Activated CD8-positive, alpha-beta memory T cell treated with anti-CD3 and anti-CD28 coated beads, Interleukin-2, amount 10 ng/mL, durations not matched to agents 7 days and 5 days (primary cell): ENCODE data around the gene KRABD2. TPM values are rescaled to one million over a fixed set of nuclear protein-coding genes. Genes with fewer than 3 reads are reported as not detected.

Experiments used
- ATAC-seq: fragments of 150-1000 bp; cut with Tn5 transposase; one replicate; pipeline ENCODE4 v1.10.0; 2021; ENCODE audit warnings: moderate library complexity
- CTCF ChIA-PET: fragments of 350-600 bp; sonication (Branson Sonifier 250); formaldehyde crosslinking; loops from one replicate; lab custom pipeline; 2021; ENCODE audit warnings: antibody characterized with exemption; lab: Charles Lee
- DNase-seq: peaks from one replicate; pipeline ENCODE4 v3.0.0-alpha.2; 2020
- H3K27ac Mint-ChIP-seq: one replicate; pipeline ENCODE4 v1.8.0; 2021; ENCODE audit warnings: mild to moderate bottlenecking, mixed read lengths
- H3K27me3 Mint-ChIP-seq: one replicate; pipeline ENCODE4 v1.8.0; 2021; ENCODE audit warnings: mixed read lengths
- H3K36me3 Mint-ChIP-seq: one replicate; pipeline ENCODE4 v1.8.0; 2021; ENCODE audit warnings: mild to moderate bottlenecking, mixed read lengths
- H3K4me1 Mint-ChIP-seq: one replicate; pipeline ENCODE4 v1.8.0; 2021; ENCODE audit warnings: mixed read lengths
- H3K4me3 Mint-ChIP-seq: one replicate; pipeline ENCODE4 v1.8.0; 2021; ENCODE audit warnings: mild to moderate bottlenecking, moderate library complexity, mixed read lengths
- H3K9me3 Mint-ChIP-seq: one replicate; pipeline ENCODE4 v1.8.0; 2022; ENCODE audit warnings: low read depth, mixed read lengths
- total RNA-seq, 2 experiments: library from RNA; stranded (reverse); gene quantifications; one replicate each; pipeline ENCODE4 v1.2.3, GENCODE V29; 2021

KRABD2 gene

DNA sequence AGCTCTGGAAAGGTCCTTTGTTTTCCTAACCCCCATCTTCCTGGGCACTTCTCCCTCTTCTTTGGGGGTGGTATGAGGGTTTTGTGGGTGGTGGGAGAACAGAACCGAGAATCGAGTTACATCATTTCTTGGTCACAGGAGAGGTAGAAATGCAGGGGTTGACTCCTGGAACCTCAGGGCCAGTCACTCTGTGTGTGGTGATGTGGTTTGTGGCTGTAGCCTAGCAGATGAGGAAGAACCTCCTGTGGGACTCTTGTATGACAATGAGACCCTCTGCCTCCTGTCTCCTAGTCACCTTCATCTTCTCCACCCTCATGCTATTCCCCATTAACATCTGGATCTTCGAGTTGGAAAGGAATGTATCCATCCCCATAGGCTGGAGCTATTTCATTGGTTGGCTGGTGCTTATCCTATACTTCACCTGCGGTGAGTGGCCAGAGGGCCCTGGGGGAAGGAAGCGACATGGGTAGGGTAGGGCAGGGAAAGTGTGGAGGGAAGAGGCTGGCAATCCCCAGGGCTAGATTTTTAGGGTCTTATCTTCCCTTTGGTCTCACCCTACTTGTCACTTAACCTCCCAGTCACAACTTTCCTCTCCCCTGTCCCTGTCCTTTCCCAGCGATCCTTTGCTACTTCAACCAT, 31.3 kb downstream of the KRABD2 start:
- no peak overlapping the region for H3K27ac Mint-ChIP-seq
- CTCF ChIA-PET = no interaction called here
- H3K36me3 Mint-ChIP-seq = no peaks in the 10 kb centered on the region
- DNase-seq (peak; percentile 61), ATAC-seq (no peak)
- H3K4me3 Mint-ChIP-seq = no peak overlapping the region
- peaks cover 32% of the 10 kb centered on the region for H3K27me3 Mint-ChIP-seq
- no peaks in the 10 kb centered on the region for H3K9me3 Mint-ChIP-seq
- peaks cover 13% of the 10 kb centered on the region for H3K4me1 Mint-ChIP-seq

DNA sequence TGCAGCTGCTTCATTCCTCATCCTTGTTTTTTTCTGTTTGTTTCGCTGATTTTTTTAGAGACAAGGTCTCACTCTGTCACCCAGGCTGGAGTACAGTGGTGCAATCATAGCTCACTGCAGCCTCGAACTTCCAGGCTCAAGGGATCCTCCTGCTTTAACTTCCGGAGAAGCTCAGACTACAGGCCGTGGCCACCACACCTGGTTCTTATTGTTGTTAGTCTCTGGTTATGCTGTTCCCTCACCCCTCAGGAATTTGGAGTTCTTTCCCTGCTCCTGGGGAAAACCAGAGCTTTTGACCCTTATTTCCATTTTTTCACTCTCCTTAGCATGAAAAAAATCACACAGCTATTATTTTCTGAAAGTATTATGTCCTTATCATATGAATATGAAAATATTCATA, 35.0 kb downstream of the KRABD2 start:
- Mint-ChIP-seq H3K27ac (no peak overlapping the region), H3K4me3 (no peak overlapping the region), H3K36me3 (no peaks in the 10 kb centered on the region), H3K27me3 (peaks cover 23% of the 10 kb centered on the region), H3K9me3 (no peaks in the 10 kb centered on the region), H3K4me1 (peaks cover 29% of the 10 kb centered on the region)
- DNase-seq (no peak), ATAC-seq (no peak)
- CTCF ChIA-PET = interaction anchor here (1.1 kb wide), 1 partner anchor 19 kb away, joined by 3 read pairs; no protein-coding TSS in a partner anchor

DNA sequence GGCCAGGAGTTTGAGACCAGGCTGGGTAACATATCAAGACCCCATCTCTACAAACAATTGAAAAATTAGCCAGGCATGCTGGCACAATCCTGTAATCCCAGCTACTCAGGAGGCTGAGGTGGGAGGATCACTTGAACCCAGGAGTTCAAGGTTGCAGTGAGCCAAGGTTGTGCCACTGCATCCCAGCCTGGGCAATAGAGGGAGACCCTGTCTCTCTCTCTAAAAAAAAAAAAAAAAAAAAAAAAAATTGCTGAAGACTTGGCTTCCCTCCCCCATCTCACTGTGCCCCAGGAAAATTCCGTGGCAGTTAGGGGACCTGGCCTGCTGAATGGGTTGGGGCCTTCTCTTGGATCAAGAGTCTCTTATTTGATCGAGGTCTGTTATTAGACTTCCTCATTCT, 37.0 kb downstream of the KRABD2 start, which contains the start of gene ODF4:
TSS of gene ODF4 (plus strand) at position 301 of the 400 bp plus-strand sequence. CDS start 212 bp downstream, outside the sequence.
- no peak within 1 kb of the TSS for H3K27ac Mint-ChIP-seq
- ATAC-seq = no peak
- CTCF ChIA-PET = no interaction called here
- no peak within 1 kb of the TSS for H3K4me3 Mint-ChIP-seq
- no peak for DNase-seq
- H3K36me3 Mint-ChIP-seq = no peaks in the 10 kb centered on the region
- H3K4me1 Mint-ChIP-seq = peaks cover 16% of the 10 kb centered on the region
- H3K9me3 Mint-ChIP-seq = no peaks in the 10 kb centered on the region
- H3K27me3 Mint-ChIP-seq = peaks cover 5% of the 10 kb centered on the region

- CTCF ChIA-PET = interaction anchor here (1.2 to 1.5 kb wide), 3 partner anchors 9 to 38 kb away, joined by 3 to 6 read pairs (median 3); partner anchors contain the start of gene KRABD2
- Mint-ChIP-seq H3K9me3 (no peaks in the 10 kb centered on the region), H3K4me3 (no peak overlapping the region), H3K36me3 (no peaks in the 10 kb centered on the region), H3K4me1 (peaks cover 16% of the 10 kb centered on the region), H3K27me3 (peaks cover 5% of the 10 kb centered on the region), H3K27ac (no peak overlapping the region)
- DNase-seq (no peak), ATAC-seq (no peak)
These were observed 37.8 kb downstream of the KRABD2 start for GRCh38 chr17:8338753-8339140.

GRCh38 chr17:8337802-8338752, 38.4 kb downstream of the KRABD2 start:
- Mint-ChIP-seq H3K27ac (no peak overlapping the region), H3K36me3 (no peaks in the 10 kb centered on the region), H3K27me3 (peaks cover 5% of the 10 kb centered on the region), H3K4me1 (peaks cover 16% of the 10 kb centered on the region), H3K4me3 (no peak overlapping the region), H3K9me3 (no peaks in the 10 kb centered on the region)
- DNase-seq = no peak
- CTCF ChIA-PET = interaction anchor here (1.0 to 1.5 kb wide), 4 partner anchors 8 to 38 kb away, joined by 3 to 6 read pairs (median 3); partner anchors contain the start of gene KRABD2
- peak; percentile 33 for ATAC-seq

DNA sequence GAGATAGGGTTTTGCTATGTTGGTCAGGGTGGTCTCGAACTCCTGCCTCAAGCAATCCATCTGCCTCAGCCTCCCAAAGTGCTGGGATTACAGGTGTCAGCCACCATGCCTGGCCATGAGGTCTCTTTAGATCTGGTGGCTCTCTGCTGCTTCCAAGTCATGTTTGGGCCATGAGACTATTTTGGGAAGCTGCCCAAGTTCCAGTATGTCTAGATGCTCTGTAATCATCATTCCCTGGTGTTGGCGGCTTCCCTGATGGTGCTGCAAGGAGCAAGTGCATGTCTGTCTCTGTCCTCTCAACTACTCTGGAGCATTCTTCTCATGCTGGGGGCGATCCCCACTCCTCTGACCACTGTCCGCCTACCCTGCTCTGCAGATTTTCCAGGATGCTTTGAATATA, 43.2 kb downstream of the KRABD2 start:
- Mint-ChIP-seq H3K9me3 (no peaks in the 10 kb centered on the region), H3K27ac (no peak overlapping the region), H3K4me3 (no peak overlapping the region), H3K27me3 (peaks cover 7% of the 10 kb centered on the region), H3K36me3 (no peaks in the 10 kb centered on the region), H3K4me1 (peaks cover 9% of the 10 kb centered on the region)
- DNase-seq (no peak), ATAC-seq (no peak)
- CTCF ChIA-PET = no interaction called here

DNA sequence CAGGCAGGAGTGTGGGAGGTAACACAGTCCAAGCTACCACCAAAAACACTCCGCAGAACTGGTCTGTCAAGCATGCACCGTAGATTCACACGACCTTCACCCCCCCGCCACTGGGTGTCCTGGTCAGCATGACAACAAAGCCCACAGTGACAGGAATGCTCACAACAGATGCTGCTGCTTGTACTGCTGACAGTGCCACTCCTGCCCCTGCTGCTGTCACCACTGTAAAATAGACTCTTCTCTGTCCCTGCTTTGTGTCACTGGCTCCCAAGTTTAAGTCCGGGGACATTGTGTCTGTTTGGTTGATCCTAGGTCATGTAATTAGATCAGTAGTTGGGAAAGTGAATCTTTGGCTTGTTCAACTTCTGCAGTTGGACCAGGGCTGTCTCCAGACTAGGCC, 43.8 kb downstream of the KRABD2 start:
- H3K27ac Mint-ChIP-seq = no peak overlapping the region
- H3K36me3 Mint-ChIP-seq = no peaks in the 10 kb centered on the region
- no peak overlapping the region for H3K4me3 Mint-ChIP-seq
- H3K27me3 Mint-ChIP-seq = peaks cover 12% of the 10 kb centered on the region
- no peaks in the 10 kb centered on the region for H3K9me3 Mint-ChIP-seq
- peaks cover 3% of the 10 kb centered on the region for H3K4me1 Mint-ChIP-seq
- no peak for ATAC-seq
- no peak for DNase-seq
- CTCF ChIA-PET = no interaction called here

- no peak overlapping the region for H3K27ac Mint-ChIP-seq
- H3K9me3 Mint-ChIP-seq = no peaks in the 10 kb centered on the region
- CTCF ChIA-PET = no interaction called here
- no peak for ATAC-seq
- no peak overlapping the region for H3K4me3 Mint-ChIP-seq
- H3K36me3 Mint-ChIP-seq = no peaks in the 10 kb centered on the region
- H3K27me3 Mint-ChIP-seq = peaks cover 18% of the 10 kb centered on the region
- DNase-seq = no peak
- peaks cover 3% of the 10 kb centered on the region for H3K4me1 Mint-ChIP-seq
These were observed 44.4 kb downstream of the KRABD2 start for GRCh38 chr17:8332128-8332527.

GRCh38 chr17:8327303-8327649, 49.2 kb downstream of the KRABD2 start:
- Mint-ChIP-seq H3K4me3 (no peak overlapping the region), H3K4me1 (peaks cover 13% of the 10 kb centered on the region), H3K36me3 (no peaks in the 10 kb centered on the region), H3K27ac (no peak overlapping the region), H3K9me3 (no peaks in the 10 kb centered on the region), H3K27me3 (peaks cover 40% of the 10 kb centered on the region)
- ATAC-seq (no peak), DNase-seq (no peak)
- CTCF ChIA-PET = interaction anchor here (1.0 to 2.8 kb wide), 7 partner anchors 9 to 267 kb away, joined by 3 to 12 read pairs (median 4); partner anchors contain the start of genes ALOXE3 and SLC25A35

Other genes starting within 250 kb of the KRABD2 start
- 10 to 100 TPM; 47.3 to 56.4 TPM for gene PER1, start 224.3 kb downstream of the KRABD2 start, total RNA-seq
- 10 to 100 TPM; 47.6 to 68.9 TPM for gene VAMP2, start 213.8 kb downstream of the KRABD2 start, total RNA-seq
- 10 to 100 TPM; 29.9 to 61.0 TPM for gene TMEM107, start 200.3 kb downstream of the KRABD2 start, total RNA-seq
- 10 to 100 TPM; 14.9 to 16.8 TPM for gene BORCS6, start 186.5 kb downstream of the KRABD2 start, total RNA-seq
- 100 to 1,000 TPM; 197 to 234 TPM for gene AURKB, start 166.1 kb downstream of the KRABD2 start, total RNA-seq
- 10 to 100 TPM; 76.7 to 82.0 TPM for gene CTC1, start 128.6 kb downstream of the KRABD2 start, total RNA-seq
- 100 to 1,000 TPM in 1 of 2 experiments, 10 to 100 TPM in 1; 75.1 to 113 TPM for gene PFAS, start 127.4 kb downstream of the KRABD2 start, total RNA-seq
- 10 to 100 TPM; 53.8 to 63.6 TPM for gene RANGRF, start 88.0 kb downstream of the KRABD2 start, total RNA-seq
- gene SLC25A35, start 81.3 kb downstream of the KRABD2 start, total RNA-seq = 10 to 100 TPM; 10.8 to 11.6 TPM
- gene ARHGEF15, start 66.5 kb downstream of the KRABD2 start, total RNA-seq = not detected
- gene ODF4, start 36.9 kb downstream of the KRABD2 start, total RNA-seq = not detected
- gene RPL26, start 6.5 kb upstream of the KRABD2 start, total RNA-seq = 1,000 to 10,000 TPM; 1,612 to 1,903 TPM
- under 1 TPM; 0.12 to 0.20 TPM for gene RNF222, start 21.1 kb upstream of the KRABD2 start, total RNA-seq
- 10 to 100 TPM; 58.8 to 59.0 TPM for gene NDEL1, start 59.2 kb upstream of the KRABD2 start, total RNA-seq